Sigmoid colon (tissue), 7 donors: ENCODE results near the gene ANO2. TPM values are rescaled to one million over a fixed set of nuclear protein-coding genes. Genes with fewer than 3 reads are reported as not detected.

ENCODE experiments used
- DNase-seq: peaks from one replicate; pipeline ENCODE4 v3.0.0-alpha.2; 2019
- H3K27ac ChIP-seq, 4 donors: fragments of 200-600 bp; sonication (generic); one replicate each; pipeline ENCODE4 v1.5.1; 2016 to 2019; ENCODE audit warnings: mild to moderate bottlenecking in 1 of 4
- H3K27me3 ChIP-seq, 3 donors: fragments of 200-600 bp; sonication (generic); one replicate each; pipeline ENCODE4 v1.5.1; 2019; ENCODE audit warnings: mild to moderate bottlenecking in 1 of 3
- H3K36me3 ChIP-seq, 4 donors: fragments of 200-600 bp; sonication (generic); one replicate each; pipeline ENCODE4 v1.5.1; 2016 to 2019
- H3K4me1 ChIP-seq, 4 donors: fragments of 200-600 bp; sonication (generic); one replicate each; pipeline ENCODE4 v1.5.1; 2017 to 2019
- H3K4me3 ChIP-seq, 4 donors: fragments of 200-600 bp; sonication (generic); one replicate each; pipeline ENCODE4 v1.5.1; 2017 to 2019; ENCODE audit warnings: mild to moderate bottlenecking in 2 of 4, moderate library complexity in 1 of 4
- H3K9me3 ChIP-seq, 4 donors: fragments of 200-600 bp in 3 of 4; sonication (generic) in 3 of 4; one replicate each; pipeline versions ENCODE4 v1.5.1 to v1.6.1; 2013 to 2019
- CTCF ChIP-seq, 4 experiments: fragments of 450-650 bp in 3 of 4; fragments of 200-600 bp in 1 of 4; IDR thresholded peaks; one replicate each; pipeline ENCODE4 v1.5.1; 2016 to 2019; ENCODE audit warnings: antibody characterized with exemption in 4 of 4, mild to moderate bottlenecking in 3 of 4, moderate library complexity in 2 of 4
- EP300 ChIP-seq, 4 donors: sonication (generic); formaldehyde crosslinking; IDR thresholded peaks; one replicate each; pipeline ENCODE4 v1.6.1; 2017; ENCODE audit warnings: antibody characterized with exemption in 4 of 4
- POLR2A ChIP-seq, 2 donors: fragments of 450-650 bp; IDR thresholded peaks; one replicate each; pipeline ENCODE4 v1.6.1; 2016; ENCODE audit warnings: antibody characterized with exemption in 2 of 2, mild to moderate bottlenecking in 2 of 2, moderate library complexity in 2 of 2
- POLR2AphosphoS5 ChIP-seq, 4 donors: sonication (generic); formaldehyde crosslinking; IDR thresholded peaks; one replicate each; pipeline ENCODE4 v1.6.1; 2017; ENCODE audit warnings: antibody characterized with exemption in 4 of 4
- WGBS, 2 donors: extraction: QIAGEN DNeasy Blood & Tissue Kit; methylation state at CpG; one replicate each; pipeline ENCODE4 v1.1.7; 2013; 5-methylcytosine and 5-hydroxymethylcytosine counted together
- intact Hi-C: fragments of 100-400 bp; cut with DNase I; formaldehyde crosslinking; loops from one replicate; pipeline ENCODE4 v1.15.1; 2023
- polyA plus RNA-seq, 3 donors: library from polyadenylated mRNA; stranded (reverse); fragments of 200-250 nt; gene quantifications; one replicate each; pipeline ENCODE4 v1.2.3, GENCODE V29; 2013
- total RNA-seq, 4 donors: library from RNA; depleted of rRNA; stranded (reverse); fragments of >200 nt; gene quantifications; one replicate each; pipeline ENCODE4 v1.1.0, GENCODE V29; 2016
- donor health status: healthy with polysubstance abuse.
- donor health status: Bipolar disorder and iron deficiency.
- donor health status: healthy.

The ANO2 gene
- total and polyA plus RNA-seq, 7 donors: 0.46 to 4.3 (median 1.8) TPM; not detected in 1

GRCh38 chr12:5737778-5738177 is 207.3 kb downstream of the ANO2 start:
- Histone ChIP-seq H3K36me3 (no peaks in the 10 kb centered on the region), H3K9me3 (no peaks in the 10 kb centered on the region), H3K27me3 (no peaks in the 10 kb centered on the region), H3K4me3 (no peak overlapping the region), H3K4me1 (no peaks in the 10 kb centered on the region), H3K27ac (no peak overlapping the region)
- no peak for DNase-seq
- intact Hi-C loops: no loop called here
- 95 to 97% methylated on average over 3 of the region's 3 CpGs for WGBS, 2 donors
- no peak for TF ChIP-seq POLR2AphosphoS5 (IDR thresholded peaks at IDR 0.05)
- no peak for TF ChIP-seq POLR2A (IDR thresholded peaks at IDR 0.05)
- no peak for TF ChIP-seq CTCF (IDR thresholded peaks at IDR 0.05)
- no peak for TF ChIP-seq EP300 (IDR thresholded peaks at IDR 0.05)

- Histone ChIP-seq H3K4me3 (no peak overlapping the region), H3K27me3 (no peaks in the 10 kb centered on the region), H3K4me1 (no peaks in the 10 kb centered on the region), H3K27ac (no peak overlapping the region), H3K9me3 (no peaks in the 10 kb centered on the region), H3K36me3 (no peaks in the 10 kb centered on the region)
- 88% methylated on average over 5 of the region's 5 CpGs for WGBS, 2 donors
- TF ChIP-seq EP300 (IDR thresholded peaks at IDR 0.05) (no peak), CTCF (IDR thresholded peaks at IDR 0.05) (no peak), POLR2A (IDR thresholded peaks at IDR 0.05) (no peak), POLR2AphosphoS5 (IDR thresholded peaks at IDR 0.05) (no peak)
- intact Hi-C loops: no loop called here
- no peak for DNase-seq
Measured at GRCh38 chr12:5736527-5736926, 208.5 kb downstream of the ANO2 start.

GRCh38 chr12:5736016-5736415 is 209.0 kb downstream of the ANO2 start:
- H3K9me3 ChIP-seq: no peaks in the 10 kb centered on the region
- no peak for TF ChIP-seq POLR2AphosphoS5 (IDR thresholded peaks at IDR 0.05)
- TF ChIP-seq EP300 (IDR thresholded peaks at IDR 0.05): no peak
- no peak for TF ChIP-seq POLR2A (IDR thresholded peaks at IDR 0.05)
- TF ChIP-seq CTCF (IDR thresholded peaks at IDR 0.05): no peak
- intact Hi-C loops: no loop called here
- H3K27ac ChIP-seq: no peak overlapping the region
- 79 to 83% methylated on average over 2 of the region's 2 CpGs for WGBS, 2 donors
- no peaks in the 10 kb centered on the region for H3K27me3 ChIP-seq
- no peak overlapping the region for H3K4me3 ChIP-seq
- no peak for DNase-seq
- H3K4me1 ChIP-seq: no peaks in the 10 kb centered on the region
- no peaks in the 10 kb centered on the region for H3K36me3 ChIP-seq

- Histone ChIP-seq H3K9me3 (no peaks in the 10 kb centered on the region), H3K36me3 (no peaks in the 10 kb centered on the region), H3K27me3 (no peaks in the 10 kb centered on the region), H3K4me3 (no peak overlapping the region), H3K4me1 (no peaks in the 10 kb centered on the region), H3K27ac (no peak overlapping the region)
- intact Hi-C loops: no loop called here
- no peak for DNase-seq
- 94 to 96% methylated on average over 5 of the region's 5 CpGs for WGBS, 2 donors
- TF ChIP-seq EP300 (IDR thresholded peaks at IDR 0.05) (no peak), POLR2A (IDR thresholded peaks at IDR 0.05) (no peak), POLR2AphosphoS5 (IDR thresholded peaks at IDR 0.05) (no peak), CTCF (IDR thresholded peaks at IDR 0.05) (no peak)
Measured at GRCh38 chr12:5733916-5734315, 211.1 kb downstream of the ANO2 start.

- WGBS, 2 donors: 77 to 86% methylated on average over 11 of the region's 11 CpGs
- no peaks in the 10 kb centered on the region for H3K9me3 ChIP-seq
- no peak overlapping the region for H3K27ac ChIP-seq
- H3K36me3 ChIP-seq: no peaks in the 10 kb centered on the region
- DNase-seq: no peak
- TF ChIP-seq EP300 (IDR thresholded peaks at IDR 0.05) (no peak), POLR2AphosphoS5 (IDR thresholded peaks at IDR 0.05) (no peak), POLR2A (IDR thresholded peaks at IDR 0.05) (no peak), CTCF (IDR thresholded peaks at IDR 0.05) (no peak)
- intact Hi-C loops: no loop called here
- no peaks in the 10 kb centered on the region for H3K4me1 ChIP-seq
- H3K4me3 ChIP-seq: no peak overlapping the region
- no peaks in the 10 kb centered on the region for H3K27me3 ChIP-seq
Measured at GRCh38 chr12:5733136-5733755, 211.8 kb downstream of the ANO2 start.
